GM19324 (cell line): ENCODE data around the gene CCNL2.
A peak's percentile ranks its signal among the peaks of the same experiment; 100 is the strongest.

Experiments
- ATAC-seq: cut with Tn5 transposase; IDR thresholded peaks from one replicate; pipeline ENCODE4 v1.9.1; 2021; ENCODE audit warnings: mild to moderate bottlenecking, moderate library complexity; ENCODE audit not compliant: unreplicated experiment, low FRiP score

CCNL2 gene

DNA sequence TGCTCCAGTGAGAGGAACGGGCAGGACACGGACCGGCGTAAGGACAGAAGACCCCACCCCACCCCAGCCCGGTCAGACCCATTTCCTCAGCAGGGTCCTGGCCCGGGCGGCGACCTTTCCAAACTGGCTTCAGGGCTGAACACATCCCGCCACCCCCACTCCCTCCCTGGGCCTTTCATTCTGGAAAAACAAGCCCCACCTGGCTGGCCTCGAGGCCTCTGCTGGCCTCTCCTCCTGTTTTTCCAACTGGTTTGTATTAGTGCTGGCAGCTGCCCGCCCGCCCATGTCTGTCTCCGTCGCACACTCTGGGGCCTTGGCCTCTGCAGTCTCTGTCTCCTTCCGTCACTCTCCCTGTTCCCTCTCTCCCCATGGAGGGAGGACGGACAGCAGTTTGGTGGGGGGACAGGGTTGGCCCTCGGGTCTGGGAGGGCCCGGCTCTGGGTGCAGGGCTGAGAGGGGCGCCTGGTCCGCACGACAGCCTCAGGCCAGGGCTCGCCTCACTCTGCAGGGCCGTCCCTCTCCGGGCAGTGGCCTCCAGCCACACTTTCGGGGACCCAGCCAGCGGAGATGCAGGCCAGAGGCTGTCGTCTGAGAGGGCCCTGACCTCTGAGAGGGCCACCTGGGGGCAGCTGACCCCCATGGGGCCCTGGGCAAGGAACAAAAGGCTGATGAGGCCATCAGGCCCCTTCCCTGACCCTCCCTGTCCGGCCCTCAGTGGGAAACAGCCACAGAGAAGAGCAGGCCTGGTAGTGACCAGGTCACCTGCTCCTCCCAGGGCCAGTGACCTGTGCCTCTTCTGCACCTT lies 39.3 kb downstream of the CCNL2 start:
- no peak for ATAC-seq

DNA sequence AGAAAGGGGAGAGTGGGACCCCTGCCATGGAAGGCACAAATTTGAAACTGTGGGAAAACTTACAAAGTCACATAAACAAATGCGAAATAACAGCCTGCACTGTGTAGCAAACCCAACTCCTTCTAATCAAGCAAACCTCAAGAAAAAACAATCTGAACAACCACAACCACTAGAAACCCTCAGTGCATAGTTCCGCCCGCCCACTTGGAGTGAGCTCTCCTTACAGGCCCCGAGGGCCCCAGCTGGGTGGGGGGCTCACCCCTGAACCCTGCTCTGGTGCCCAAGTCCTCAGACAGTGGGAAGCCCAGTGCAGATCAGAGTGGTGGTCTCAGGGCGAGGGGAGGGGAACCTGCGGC lies 39.8 kb downstream of the CCNL2 start:
- ATAC-seq = no peak

DNA sequence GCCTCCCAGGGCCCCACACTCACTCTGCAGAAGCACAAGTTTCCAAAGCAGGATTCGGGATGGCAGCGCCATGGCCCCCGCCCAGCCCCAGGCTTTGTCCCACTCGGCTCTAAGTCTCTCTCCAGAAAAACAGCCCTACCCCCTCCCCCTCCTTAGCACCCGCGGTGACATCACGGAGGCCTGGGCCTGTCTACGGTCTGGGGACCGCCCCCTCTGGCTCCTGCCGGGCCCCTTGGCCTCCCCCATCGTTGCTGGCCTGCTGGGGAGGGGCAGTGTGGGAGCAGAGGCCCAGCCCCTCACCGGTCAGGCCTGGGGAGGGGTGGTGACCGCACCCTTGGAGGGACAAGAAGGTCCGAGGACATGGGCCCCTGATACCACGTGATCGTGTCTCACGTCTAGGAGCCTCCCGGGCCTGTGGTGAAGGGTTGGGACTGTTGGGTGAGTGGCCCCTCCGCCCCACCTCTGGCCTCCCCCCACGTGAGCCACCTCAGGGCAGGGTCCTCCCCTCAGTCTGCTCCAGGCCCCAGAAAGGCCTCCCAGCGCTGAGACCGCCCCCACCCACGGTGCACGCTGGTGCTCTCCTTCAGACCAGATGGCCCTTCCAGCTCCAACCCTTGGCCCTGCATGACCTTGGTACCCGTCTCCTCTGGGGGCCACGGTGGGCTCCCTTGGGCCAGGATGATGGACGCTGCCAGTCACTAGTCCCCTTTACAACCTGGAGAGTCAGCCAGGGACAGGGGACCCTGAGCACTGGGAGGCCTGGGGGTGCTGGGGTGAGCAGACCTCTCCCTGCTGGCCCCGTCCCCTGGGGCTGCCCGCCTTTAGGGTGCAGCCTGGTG lies 40.5 kb downstream of the CCNL2 start, which contains the start of gene MXRA8:
MXRA8 (minus strand) TSS at position 123 of the 839 bp plus-strand sequence; CDS start at position 72, 51 bp downstream.
- ATAC-seq = no peak

DNA sequence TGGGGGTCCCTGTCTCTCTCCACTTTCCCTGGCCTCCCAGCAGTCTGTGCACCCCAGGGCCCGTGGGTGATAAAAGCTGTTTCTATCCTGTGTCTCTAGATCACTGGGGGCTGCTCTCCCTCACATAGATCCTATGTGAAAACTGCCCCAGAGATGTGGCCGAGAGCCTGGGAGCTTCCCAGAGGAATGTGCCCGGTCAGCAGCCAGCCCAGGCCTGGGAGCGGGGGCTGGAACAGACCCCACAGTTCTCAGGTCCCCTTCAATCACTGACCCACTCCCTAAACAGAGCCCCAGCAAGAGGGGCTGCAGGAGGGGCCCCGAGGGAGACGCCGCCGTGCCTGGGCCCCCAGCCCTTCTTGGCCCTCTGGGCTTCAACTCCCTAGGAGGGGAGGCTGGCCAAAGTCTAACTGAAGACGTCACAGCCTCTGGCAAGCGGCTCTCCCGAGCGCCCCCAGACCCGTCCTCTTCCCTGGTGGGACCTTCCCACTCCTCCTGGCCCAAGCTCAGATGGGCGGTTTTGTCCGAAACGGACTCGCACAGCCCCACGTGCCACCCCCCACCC lies 41.2 kb downstream of the CCNL2 start:
- no peak for ATAC-seq

DNA sequence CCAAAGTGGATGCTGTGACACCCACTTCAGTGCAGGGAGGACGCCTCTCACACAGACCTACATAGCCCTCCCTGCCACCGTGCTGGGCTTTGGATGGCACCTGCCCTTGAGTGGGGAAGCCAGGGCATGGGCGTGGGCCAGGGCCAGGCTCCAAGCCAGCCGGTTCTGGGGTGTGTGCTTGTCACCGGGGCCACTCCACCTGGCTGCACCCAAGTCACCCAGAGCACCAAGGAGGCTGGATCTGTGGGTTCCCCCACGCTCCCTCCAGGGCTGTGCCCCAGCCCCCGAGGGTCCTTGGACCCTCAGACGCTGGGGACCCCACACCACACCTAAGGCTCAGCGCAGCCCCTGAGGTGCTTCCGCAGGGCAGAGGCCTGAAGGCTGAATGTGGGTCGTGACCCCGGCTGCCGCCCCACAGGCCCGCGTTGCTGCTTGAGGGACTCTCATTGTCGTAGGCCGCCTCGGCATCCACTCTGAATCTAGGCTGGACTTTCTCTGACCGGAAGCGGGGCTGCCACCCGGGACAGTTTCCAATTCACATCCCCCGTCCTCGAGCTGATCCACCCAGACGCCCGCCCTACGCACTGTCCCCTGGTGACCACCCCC lies 42.2 kb downstream of the CCNL2 start:
- no peak for ATAC-seq

DNA sequence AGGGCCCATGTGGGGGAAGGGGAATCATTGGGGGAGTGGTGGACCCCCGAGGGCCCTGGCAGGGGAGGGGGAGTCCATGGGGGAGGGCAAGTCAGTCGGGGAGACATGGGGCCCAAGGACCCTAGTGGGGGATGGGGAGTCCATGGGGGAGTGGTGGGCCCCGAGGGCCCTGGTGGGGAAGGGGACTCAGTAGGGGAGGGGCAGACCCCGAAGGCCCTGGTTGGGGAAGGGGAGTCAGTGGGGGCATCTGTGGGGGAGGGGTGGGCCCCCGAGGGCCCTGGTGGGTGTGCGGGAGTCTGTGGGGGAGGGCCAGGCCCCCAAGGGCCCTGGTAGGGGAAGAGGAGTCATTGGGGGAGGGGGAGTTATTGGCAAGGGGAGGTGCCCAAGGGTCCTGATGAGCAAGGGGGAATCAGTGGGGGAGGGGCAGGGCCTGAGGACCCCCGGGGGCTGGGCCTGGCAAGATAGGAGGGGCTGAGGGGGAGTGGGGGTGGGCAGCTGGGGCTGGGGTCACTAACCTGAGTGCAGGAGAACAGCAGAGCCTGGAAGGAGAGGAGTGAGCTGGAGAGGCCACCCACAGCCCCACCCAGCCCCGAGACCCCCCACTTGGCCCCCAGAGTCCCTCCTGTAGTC lies 42.9 kb downstream of the CCNL2 start:
- ATAC-seq = no peak

DNA sequence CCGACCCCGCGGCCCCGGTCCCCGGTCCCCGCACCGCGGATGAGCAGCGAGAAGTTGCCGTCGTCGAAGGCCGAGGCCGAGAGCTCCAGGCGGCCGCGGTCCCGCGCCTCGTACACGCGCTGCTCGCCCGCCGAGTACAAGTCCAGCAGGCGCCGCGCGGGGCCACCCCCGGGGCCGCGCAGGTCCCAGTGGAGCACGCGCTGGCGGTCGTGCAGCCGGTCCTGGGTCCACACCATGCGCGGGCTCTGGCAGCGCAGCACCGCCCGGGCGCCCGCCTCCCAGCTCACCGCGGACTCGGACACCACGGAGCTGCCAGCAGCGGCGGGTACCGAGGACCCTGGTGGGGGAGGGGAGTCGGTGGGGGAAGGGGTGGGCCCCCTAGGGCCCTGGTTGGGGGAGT lies 43.7 kb downstream of the CCNL2 start:
- no peak for ATAC-seq

DNA sequence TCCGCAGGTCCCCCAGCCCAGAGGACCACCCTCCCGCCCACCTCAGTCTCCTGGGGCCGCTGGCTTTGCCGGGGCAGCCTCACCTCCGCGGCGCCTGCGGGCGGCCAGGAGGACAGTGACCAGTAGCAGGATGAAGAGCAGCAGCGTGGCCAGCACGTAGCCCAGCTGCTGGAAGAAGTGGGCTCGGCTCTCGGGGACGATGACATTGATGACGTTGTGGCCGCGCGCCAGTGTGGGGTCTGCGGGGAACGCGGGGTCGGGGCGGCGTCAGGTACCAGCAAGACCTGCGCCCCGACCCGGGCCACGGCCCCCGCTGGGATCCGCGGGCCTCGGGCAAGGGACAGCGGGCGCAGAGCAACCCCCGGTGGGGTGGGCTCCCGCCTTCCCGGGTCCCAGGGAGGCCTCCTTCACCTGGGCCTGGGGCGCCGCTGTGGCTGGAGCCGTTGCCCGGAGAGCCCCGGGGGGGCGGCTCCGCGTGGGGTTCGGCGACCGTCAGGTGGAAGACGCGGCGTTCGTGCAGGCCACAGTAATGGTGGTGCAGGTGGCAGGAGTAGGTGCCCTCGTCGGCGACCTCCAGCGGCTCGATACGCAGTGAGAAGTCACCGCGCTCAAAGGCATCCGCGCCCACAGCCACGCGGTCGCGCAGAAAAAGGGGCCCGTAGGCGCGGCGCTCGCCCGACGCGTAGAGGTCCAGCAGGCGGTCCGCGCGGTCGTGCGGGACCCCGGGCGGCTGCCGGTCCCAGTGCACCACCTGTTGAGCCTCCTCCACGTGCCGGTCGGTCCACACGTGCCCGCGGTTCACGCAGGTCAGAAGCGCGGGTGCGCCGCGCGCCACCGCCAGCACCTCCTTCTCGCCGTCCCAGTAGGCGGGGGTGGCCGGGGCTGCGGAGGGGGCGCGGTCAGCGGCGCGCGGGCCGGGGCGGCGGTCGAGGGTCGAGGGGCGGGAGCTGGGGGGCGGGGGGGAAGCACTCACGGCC lies 44.6 kb downstream of the CCNL2 start:
- ATAC-seq = no peak

DNA sequence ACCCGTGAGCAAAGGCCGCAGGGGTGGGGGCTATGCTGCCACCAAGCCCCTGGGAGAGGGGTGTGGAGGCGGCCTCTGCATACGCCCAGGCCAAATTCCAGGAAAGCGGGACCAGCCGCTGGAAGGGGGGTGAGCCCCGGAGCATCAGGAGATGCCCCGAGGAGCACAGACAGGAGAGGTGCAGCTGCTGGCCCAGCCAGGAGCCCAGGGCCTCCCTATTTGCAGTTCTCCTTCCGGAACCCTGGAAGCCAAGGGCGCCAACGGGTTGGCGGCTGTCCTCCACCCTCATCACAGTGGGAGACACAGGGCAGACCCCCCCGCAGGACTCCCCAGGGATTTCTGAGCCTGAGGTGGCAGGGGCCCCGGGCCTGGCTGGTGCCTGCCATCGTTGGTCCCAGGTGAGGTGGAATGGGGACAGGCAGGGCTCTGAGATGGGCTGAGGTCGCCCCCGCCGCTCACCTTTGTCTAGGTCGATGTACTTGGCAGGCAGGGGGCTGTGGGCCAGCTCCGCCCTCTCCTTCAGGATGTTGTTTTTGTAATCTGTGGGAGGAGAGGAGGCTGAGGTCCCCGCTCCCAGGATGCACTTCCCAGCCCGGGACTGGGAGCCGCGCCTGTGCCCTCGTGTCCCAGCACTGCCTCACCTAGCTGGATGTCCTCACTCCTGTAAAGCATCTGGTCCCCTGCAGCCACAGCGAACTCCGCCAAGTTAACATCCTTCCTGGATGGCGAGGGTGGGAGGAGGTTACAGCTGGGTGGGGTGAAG lies 45.6 kb downstream of the CCNL2 start:
- ATAC-seq = no peak

DNA sequence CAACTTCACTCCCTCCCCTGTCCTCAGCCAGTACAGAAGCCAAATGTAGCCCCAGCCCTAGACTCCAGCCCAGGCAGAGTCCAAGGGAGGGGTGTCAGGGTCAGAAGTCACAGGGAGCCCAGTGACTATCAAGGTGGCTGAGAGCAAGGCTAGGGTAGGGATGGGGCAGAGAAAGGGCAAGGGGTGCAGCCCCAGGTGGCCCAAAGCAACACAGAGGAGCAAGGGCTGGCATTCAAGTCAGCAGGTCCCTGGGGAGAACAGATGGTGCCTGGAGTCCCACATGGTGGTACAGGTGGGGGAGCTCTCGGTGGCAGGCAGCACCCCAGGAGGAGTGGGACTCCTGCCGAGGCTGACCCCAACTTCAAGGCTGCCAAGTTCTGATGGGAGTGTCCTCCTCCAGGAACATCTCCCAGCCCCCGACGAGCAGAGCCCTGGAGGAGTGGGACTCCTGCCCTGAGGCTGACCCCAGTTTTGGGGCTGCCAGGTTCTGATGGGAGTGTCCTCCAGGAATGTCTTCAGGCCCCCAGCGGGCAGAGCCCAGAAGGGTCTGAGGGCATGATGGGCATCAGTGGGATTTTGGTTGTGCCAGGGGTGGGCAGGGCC lies 46.2 kb downstream of the CCNL2 start:
- no peak for ATAC-seq

DNA sequence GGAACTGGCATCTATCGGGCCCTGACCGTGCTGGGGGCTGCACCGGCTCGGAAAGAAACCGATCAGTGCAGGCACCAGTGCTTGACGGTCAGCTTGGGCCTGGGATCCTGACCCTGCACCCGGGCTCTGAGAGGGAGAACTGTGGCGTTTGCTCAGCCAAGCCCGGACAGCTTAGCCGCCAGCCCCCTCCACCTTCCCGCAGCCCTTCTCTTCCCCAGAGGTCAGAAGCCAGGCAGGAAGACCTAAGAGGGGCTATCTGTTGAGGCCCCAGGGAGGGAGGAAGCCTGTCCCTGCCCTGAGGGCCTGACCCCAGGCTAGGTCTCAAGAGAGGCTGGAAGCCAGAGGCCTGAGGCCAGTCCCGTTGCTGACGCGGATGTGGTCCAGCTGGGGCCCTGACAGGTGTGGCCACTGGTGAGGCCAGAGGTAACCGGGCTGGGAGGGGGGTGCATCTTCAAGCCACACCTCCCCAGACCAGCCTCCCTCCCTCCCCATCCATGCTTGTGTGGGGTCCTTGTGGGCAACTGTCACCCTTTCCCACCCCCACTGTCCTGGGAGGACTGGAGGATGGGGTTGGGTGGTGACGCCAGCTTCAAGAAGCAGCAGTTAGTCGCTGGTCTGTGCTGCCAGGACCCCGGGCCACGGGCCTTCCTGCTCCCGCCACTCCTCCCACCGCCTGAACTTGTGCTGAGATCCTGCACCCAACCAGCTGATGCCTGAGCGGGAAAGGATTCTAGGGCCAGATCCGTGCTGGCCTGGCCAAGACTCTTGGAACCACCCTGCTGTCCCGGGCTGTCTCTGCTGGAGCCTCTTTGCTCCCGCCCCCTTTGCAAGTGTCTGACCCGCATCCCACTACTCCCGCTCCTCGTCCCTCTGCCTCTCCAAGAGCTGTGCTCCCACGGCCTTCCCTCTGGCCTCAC lies 47.4 kb downstream of the CCNL2 start:
- no peak for ATAC-seq

DNA sequence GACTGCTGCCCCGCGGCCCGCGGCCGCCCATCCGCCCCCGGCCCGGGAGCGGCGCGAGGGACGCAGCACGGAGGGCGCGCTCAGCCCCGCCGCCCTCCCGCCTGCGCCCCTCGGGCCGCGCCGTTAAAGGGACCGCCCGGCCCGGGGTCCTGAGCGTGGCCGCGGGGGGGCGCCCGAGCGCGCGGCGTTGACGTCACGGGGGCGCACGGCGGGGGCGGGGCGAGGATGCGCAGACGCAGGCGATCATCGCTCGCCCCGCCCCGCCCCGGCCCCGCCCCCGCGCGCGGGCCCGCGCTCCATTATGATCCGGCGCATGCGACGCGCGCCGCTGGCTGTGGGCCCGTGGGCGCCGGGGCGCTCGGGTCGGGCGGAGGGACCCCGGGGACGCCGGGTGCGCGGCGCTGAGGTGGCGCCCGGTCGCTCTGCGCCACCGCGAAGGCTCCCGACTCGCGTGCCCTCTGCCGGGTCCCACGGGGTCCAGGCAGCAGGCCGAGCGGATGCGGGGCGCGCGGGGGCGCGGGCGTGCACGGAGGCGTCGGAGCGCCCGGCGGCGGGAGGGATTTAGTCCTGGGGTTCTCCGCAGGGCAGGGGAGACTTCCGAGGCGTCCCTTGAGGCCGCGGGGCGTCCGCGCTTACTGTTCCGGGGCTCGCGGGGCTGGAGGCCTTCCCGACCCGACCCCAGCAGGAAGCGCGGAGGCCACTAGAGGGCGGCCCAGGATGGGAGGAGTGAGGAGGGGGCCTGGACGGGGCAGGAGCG lies 49.7 kb downstream of the CCNL2 start, which contains the start of gene DVL1:
DVL1 (minus strand) TSS at position 163 of the 757 bp plus-strand sequence. CDS start 353 bp downstream, outside the sequence.
- peak; percentile 74 for ATAC-seq

DNA sequence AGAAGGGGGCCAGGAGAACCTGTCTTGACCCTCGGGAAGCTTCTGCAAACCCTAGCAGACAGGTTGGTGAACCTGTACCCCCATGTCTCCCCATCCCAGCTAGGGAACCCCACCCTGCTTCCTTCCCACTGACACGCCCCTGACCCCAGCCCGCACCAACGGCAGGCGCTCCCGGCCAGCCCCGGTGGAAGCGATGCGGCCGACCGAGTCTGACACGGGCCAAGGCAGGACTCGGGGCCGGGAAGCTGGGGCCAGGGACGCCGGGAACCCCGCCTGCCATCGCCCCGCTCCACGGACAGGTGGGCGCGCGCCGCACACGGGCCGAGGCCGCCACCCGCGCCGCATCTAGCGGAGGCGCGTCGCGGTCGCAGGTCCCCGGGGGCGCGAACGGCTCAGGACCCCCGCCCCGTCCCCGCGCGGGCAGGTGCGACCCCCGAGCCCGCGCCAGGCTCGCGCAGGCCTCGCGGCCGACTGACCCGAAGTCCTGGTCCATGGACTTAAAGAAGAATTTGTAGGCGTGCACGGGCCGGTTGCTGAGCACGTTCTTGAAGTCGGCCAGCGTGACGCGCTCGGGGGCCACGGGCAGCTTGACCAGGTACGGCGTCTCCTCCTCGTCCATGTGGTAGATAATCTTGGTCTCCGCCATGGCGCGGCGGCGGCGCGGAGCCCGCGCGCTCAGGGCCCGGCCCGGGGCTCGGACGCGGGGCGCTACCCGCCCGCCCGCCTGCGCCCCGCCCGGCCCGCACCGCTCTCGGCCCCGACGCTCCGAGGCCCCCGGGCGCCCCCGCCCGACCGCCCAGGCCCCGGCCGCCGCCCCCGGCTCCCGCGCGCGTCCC lies 50.5 kb downstream of the CCNL2 start:
- peak; percentile 37 for ATAC-seq

DNA sequence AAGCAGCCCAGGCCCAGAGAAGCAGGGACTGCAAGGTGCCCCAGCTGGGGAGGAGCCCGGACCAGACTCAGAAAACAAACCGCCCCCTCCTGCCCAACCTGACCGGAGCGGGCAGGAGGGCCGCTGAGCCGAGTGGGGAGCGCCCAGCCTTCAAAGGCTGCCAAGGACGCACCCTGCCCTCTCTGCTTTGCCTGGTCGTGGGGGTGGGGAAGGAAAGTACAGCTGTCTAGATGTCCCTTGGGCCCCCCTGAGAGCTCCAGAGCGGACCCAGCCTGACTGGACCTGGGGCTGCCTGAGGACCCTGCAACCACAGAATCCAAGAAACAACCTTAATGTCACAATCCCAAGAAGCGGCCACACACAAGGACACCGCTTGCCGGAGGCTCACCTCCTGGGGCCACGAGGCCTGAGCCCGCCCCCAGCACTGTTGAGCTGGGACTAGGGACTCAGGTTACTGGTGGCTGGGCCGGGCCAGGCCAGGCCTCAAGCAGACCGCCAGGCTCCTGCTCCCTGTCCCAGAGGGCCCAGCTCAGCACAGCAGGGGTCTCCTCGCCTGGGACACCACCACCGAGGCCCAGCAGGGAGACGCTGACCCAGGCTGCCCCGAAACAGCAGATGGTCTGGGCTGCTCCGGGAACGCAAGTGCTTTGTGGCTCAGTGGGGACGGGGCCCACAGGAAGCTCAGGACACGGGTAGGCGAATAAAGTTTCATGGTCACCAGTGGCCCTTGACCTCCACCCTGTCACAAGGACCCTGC lies 51.3 kb downstream of the CCNL2 start:
- no peak for ATAC-seq
